Activated naive CD4-positive, alpha-beta T cell treated with anti-CD3 and anti-CD28 coated beads, Interleukin-2, amount 50 U/mL, for 72 hours (primary cell): ENCODE results near the gene CCDC112. TPM values are rescaled to one million over a fixed set of nuclear protein-coding genes. Genes with fewer than 3 reads are reported as not detected.

Experiments used
- ATAC-seq, 2 donors: fragments of 150-1000 bp; cut with Tn5 transposase; 2 replicates each; pipeline ENCODE4 v1.10.0; 2021; ENCODE audit warnings: mild to moderate bottlenecking in 2 of 2, moderate library complexity in 2 of 2
- DNase-seq, 2 donors: peaks; one replicate each; pipeline ENCODE4 v3.0.0; 2021 to 2022; ENCODE audit warnings: low spot score in 2 of 2
- H3K27ac Mint-ChIP-seq, 2 donors: one replicate each; pipeline ENCODE4 v1.8.0; 2022; ENCODE audit warnings: mild to moderate bottlenecking in 2 of 2, mixed read lengths in 2 of 2
- H3K36me3 Mint-ChIP-seq, 2 donors: one replicate each; pipeline ENCODE4 v1.8.0; 2022; ENCODE audit warnings: mixed read lengths in 2 of 2
- H3K9me3 Mint-ChIP-seq, 2 donors: one replicate each; pipeline ENCODE4 v1.8.0; 2022; ENCODE audit warnings: mixed read lengths in 2 of 2
- total RNA-seq, 2 donors: library from RNA; stranded (reverse); gene quantifications; one replicate each; pipeline ENCODE4 v1.2.3, GENCODE V29; 2022

The CCDC112 gene
- total RNA-seq, 2 donors from 2014 or later: 1.8 to 2.0 TPM

GRCh38 chr5:115237066-115237465 is 59.4 kb downstream of the CCDC112 start:
- Mint-ChIP-seq H3K36me3 (peaks cover 5 to 8% of the 10 kb centered on the region in 2 donors), H3K27ac (no peak overlapping the region), H3K9me3 (no peaks in the 10 kb centered on the region)
- no peak for ATAC-seq
- no peak for DNase-seq

GRCh38 chr5:115236599-115236998 is 59.9 kb downstream of the CCDC112 start:
- Mint-ChIP-seq H3K36me3 (peaks cover 2 to 12% of the 10 kb centered on the region in 2 donors), H3K9me3 (no peaks in the 10 kb centered on the region), H3K27ac (no peak overlapping the region)
- DNase-seq (no peak), ATAC-seq (no peak)

- ATAC-seq (no peak), DNase-seq (no peak)
- no peak overlapping the region for H3K27ac Mint-ChIP-seq
- no peaks in the 10 kb centered on the region for H3K9me3 Mint-ChIP-seq
- H3K36me3 Mint-ChIP-seq: peaks cover 0 to 11% of the 10 kb centered on the region in 2 donors
Observed at GRCh38 chr5:115231598-115231997, 64.9 kb downstream of the CCDC112 start.

GRCh38 chr5:115229606-115230005 is 66.8 kb downstream of the CCDC112 start:
- ATAC-seq (no peak), DNase-seq (no peak)
- no peaks in the 10 kb centered on the region for H3K9me3 Mint-ChIP-seq
- H3K27ac Mint-ChIP-seq: no peak overlapping the region
- peaks cover 0 to 11% of the 10 kb centered on the region in 2 donors for H3K36me3 Mint-ChIP-seq

GRCh38 chr5:115227281-115227680 is 69.2 kb downstream of the CCDC112 start:
- H3K36me3 Mint-ChIP-seq: peaks cover 0 to 11% of the 10 kb centered on the region in 2 donors
- DNase-seq (no peak), ATAC-seq (no peak)
- H3K27ac Mint-ChIP-seq: no peak overlapping the region
- H3K9me3 Mint-ChIP-seq: no peaks in the 10 kb centered on the region

Other genes with a start within 250 kb of the CCDC112 start
- gene TRIM36, start 126.7 kb downstream of the CCDC112 start, total RNA-seq: under 1 TPM in 1 of 2 donors, not detected in 1; 0.91 TPM
- 10 to 100 TPM; 39.3 to 41.5 TPM for gene PGGT1B, start 33.8 kb downstream of the CCDC112 start, total RNA-seq
- gene FEM1C, start 248.1 kb upstream of the CCDC112 start, total RNA-seq: 10 to 100 TPM; 13.7 TPM